DOHH2 (cell line): Measurements from ENCODE around the gene VPS9D1.

Source experiments
- CTCF ChIP-seq: fragments of 200-600 bp; sonication (generic); IDR thresholded peaks from one replicate; pipeline ENCODE4 v1.5.1; 2014; ENCODE audit warnings: antibody characterized with exemption, mild to moderate bottlenecking, low read depth, low read length; ENCODE audit not compliant: poor library complexity, severe bottlenecking
- EZH2phosphoT487 ChIP-seq: fragments of 200-600 bp; sonication (generic); IDR thresholded peaks from 2 replicates; pipeline ENCODE4 v1.6.1; 2017; ENCODE audit warnings: borderline replicate concordance, mild to moderate bottlenecking, antibody characterized with exemption, low read length, moderate library complexity, mixed read lengths

GRCh38 chr16:89701425-89702406 lies 19.0 kb downstream of the VPS9D1 start, which contains the start of gene SPATA2L:
- TF ChIP-seq CTCF (no peak), EZH2phosphoT487 (no peak)
